SJCRH30 (cell line): ENCODE results near the gene RBM34. TPM values are rescaled to one million over a fixed set of nuclear protein-coding genes. Genes with fewer than 3 reads are reported as not detected.

Experiments used
- DNase-seq, 2 experiments: peaks; one replicate each; pipeline ENCODE4 v3.0.0-alpha.2; 2015 to 2020
- H3K27ac ChIP-seq: fragments of 250-450 bp; sonication (Bioruptor Pico); 2 replicates; pipeline ENCODE4 v1.5.1; 2020; ENCODE audit warnings: mild to moderate bottlenecking, moderate library complexity
- H3K27me3 ChIP-seq: fragments of 250-450 bp; sonication (Bioruptor Pico); 2 replicates; pipeline ENCODE4 v1.5.1; 2020; ENCODE audit warnings: mild to moderate bottlenecking, moderate library complexity
- H3K36me3 ChIP-seq: fragments of 250-450 bp; sonication (Bioruptor Pico); 2 replicates; pipeline ENCODE4 v1.5.1; 2020; ENCODE audit warnings: mild to moderate bottlenecking, moderate library complexity
- H3K4me1 ChIP-seq: fragments of 250-450 bp; sonication (Bioruptor Pico); 2 replicates; pipeline ENCODE4 v1.5.1; 2020; ENCODE audit warnings: mild to moderate bottlenecking, moderate library complexity
- H3K4me3 ChIP-seq: fragments of 250-450 bp; sonication (Bioruptor Pico); 2 replicates; pipeline ENCODE4 v1.5.1; 2020; ENCODE audit warnings: mild to moderate bottlenecking, moderate library complexity
- H3K9me3 ChIP-seq: fragments of 250-450 bp; sonication (Bioruptor Pico); replicated peaks from 2 replicates; pipeline ENCODE4 v1.5.1; 2020; ENCODE audit warnings: mild to moderate bottlenecking, moderate library complexity
- total RNA-seq: library from RNA; depleted of rRNA; stranded (reverse); fragments of >200 nt; shearing (Covaris generic); gene quantifications from 2 replicates; pipeline ENCODE4 v1.2.3, GENCODE V29; 2014

RBM34 gene
- total RNA-seq, 1 experiment from 2014 or later = 72.7 TPM

DNA sequence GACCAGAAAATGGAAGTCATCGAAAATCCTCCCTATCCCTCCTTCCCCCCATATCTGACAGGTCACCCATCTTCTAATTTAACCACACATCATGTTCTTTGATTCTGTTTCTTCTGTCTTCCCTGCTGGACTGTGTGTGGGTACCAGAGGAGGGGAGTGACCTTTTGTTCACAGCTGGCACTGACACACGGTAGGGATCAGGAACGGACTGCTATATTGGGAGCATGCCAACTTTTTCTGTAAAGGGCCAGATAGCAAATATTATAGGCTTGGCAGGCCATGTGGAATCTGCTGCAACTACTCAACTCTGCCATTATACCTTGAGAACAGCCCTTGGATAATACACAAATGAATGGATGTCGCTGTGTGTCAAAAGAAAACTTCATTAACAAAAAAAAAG lies 24.9 kb downstream of the RBM34 start:
- Histone ChIP-seq H3K9me3 (no peaks in the 10 kb centered on the region), H3K27me3 (no peaks in the 10 kb centered on the region), H3K4me3 (no peak overlapping the region), H3K27ac (no peak overlapping the region), H3K36me3 (peaks cover 38% of the 10 kb centered on the region), H3K4me1 (no peaks in the 10 kb centered on the region)
- peak in 1 of 2 experiments; percentile 19 for DNase-seq

DNA sequence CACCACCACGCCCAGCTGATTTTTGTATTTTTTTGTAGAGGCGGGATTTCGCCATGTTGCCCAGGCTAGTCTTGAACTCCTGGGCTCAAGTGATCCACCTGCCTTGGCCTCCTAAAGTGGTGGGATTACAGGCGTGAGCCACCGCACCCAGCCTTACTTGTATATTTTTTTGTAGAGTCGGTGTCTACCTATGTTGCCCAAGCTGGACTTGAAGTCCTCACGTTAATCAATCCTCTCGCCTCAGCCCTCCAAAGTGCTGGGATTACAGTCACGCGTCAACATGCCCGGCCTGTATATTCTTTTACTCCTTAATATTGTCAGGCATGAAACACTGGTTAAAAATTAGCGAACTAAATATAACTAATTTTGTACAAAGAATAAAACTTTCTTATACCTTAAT lies 26.9 kb downstream of the RBM34 start:
- H3K4me1 ChIP-seq = no peaks in the 10 kb centered on the region
- no peaks in the 10 kb centered on the region for H3K9me3 ChIP-seq
- no peak overlapping the region for H3K27ac ChIP-seq
- no peak for DNase-seq
- H3K36me3 ChIP-seq = peaks cover 38% of the 10 kb centered on the region
- no peak overlapping the region for H3K4me3 ChIP-seq
- H3K27me3 ChIP-seq = no peaks in the 10 kb centered on the region

DNA sequence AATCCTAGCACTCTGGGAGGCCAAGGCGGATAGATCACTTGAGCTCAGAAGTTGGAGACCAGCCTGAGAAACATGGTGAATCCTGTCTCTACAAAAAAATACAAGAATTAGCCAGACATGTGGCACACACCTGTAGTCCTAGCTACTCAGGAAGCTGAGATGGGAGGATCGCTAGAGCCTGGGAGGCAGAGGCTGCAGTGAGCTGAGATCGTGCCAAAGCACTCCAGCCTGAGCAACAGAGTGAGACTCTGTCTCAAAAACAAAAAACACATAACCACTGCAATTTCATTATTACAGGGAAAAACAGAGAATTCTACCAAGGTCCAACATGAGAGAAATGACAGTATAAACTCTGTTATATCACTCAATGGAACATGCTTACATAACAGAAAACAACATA lies 28.0 kb downstream of the RBM34 start:
- no peaks in the 10 kb centered on the region for H3K9me3 ChIP-seq
- no peak overlapping the region for H3K27ac ChIP-seq
- no peaks in the 10 kb centered on the region for H3K27me3 ChIP-seq
- H3K4me1 ChIP-seq = no peaks in the 10 kb centered on the region
- no peak for DNase-seq
- peaks cover 38% of the 10 kb centered on the region for H3K36me3 ChIP-seq
- no peak overlapping the region for H3K4me3 ChIP-seq

DNA sequence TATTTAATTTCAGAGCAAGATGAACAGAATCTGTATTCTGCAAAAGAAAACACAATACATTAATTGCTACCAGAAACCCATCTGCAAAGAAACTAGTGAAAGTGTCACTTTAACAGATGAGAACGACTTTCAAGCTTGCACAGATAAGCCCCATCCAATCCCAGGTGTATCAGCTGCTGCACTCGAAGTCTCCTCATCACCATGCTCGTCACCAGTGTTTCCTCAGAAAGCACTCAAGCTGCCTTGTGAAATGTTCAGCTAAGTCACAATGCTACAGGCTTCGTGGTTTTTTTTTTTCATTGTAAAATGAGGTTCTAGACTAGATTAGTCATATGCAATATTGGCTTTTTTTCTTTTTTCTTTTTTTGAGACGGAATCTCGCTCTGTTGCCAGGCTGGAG lies 29.1 kb downstream of the RBM34 start:
- H3K9me3 ChIP-seq = no peaks in the 10 kb centered on the region
- DNase-seq = no peak
- no peak overlapping the region for H3K4me3 ChIP-seq
- no peaks in the 10 kb centered on the region for H3K4me1 ChIP-seq
- no peak overlapping the region for H3K27ac ChIP-seq
- no peaks in the 10 kb centered on the region for H3K27me3 ChIP-seq
- H3K36me3 ChIP-seq = peaks cover 35% of the 10 kb centered on the region

- Histone ChIP-seq H3K27ac (no peak overlapping the region), H3K4me1 (no peaks in the 10 kb centered on the region), H3K9me3 (no peaks in the 10 kb centered on the region), H3K36me3 (peaks cover 34% of the 10 kb centered on the region), H3K4me3 (no peak overlapping the region), H3K27me3 (no peaks in the 10 kb centered on the region)
- DNase-seq = no peak
Measured at GRCh38 chr1:235130766-235131270, 30.2 kb downstream of the RBM34 start.

- no peak overlapping the region for H3K4me3 ChIP-seq
- no peak overlapping the region for H3K27ac ChIP-seq
- H3K36me3 ChIP-seq = peaks cover 32% of the 10 kb centered on the region
- DNase-seq = no peak
- no peaks in the 10 kb centered on the region for H3K27me3 ChIP-seq
- no peaks in the 10 kb centered on the region for H3K4me1 ChIP-seq
- H3K9me3 ChIP-seq = no peaks in the 10 kb centered on the region
Measured at GRCh38 chr1:235129774-235130570, 31.1 kb downstream of the RBM34 start.

GRCh38 chr1:235128456-235129328 lies 32.4 kb downstream of the RBM34 start, which contains the start of gene TOMM20:
Gene TOMM20 (minus strand): TSS chr1:235128837. CDS start chr1:235128715, 122 bp downstream.
- H3K27me3 ChIP-seq = no peaks in the 10 kb centered on the region
- H3K4me1 ChIP-seq = no peaks in the 10 kb centered on the region
- peak within 1 kb of the TSS; percentile 87 for H3K27ac ChIP-seq
- peaks cover 35% of the 10 kb centered on the region for H3K36me3 ChIP-seq
- H3K9me3 ChIP-seq = no peaks in the 10 kb centered on the region
- peak; percentile 97 to 99 for DNase-seq
- peak within 1 kb of the TSS; percentile 87 for H3K4me3 ChIP-seq

DNA sequence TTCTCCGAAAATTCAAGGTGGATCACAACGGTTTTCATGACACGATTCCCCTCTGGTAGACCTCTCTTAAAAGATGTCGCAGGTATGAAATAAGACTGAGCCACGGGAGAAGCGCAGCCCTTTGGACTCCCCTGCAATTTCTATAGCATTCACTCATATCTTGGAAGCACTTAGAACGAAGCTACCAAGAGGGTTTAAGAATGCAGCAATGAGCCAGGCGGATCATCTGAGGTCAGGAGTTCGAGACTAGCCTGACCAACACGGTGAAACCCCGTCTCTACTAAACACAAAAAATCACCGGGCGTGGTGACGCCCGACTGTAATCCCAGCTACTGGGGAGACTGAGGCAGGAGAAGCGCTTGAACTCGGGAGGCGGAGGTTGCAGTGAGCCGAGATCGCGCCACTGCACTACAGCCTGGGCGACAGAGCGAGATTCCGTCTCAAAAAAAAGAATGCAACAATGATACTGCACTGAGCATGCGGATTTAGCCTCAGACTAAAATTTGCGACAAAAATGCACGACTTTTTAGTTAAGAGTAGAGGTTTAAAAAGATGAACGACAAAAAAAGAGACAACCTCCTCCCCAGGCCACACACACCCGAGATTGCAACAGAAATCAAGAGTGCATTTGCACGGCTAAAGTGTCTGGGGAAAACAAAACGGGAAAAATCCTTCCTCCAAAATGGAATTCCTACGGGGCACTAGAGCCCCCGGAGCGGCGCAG lies 33.2 kb downstream of the RBM34 start:
- H3K36me3 ChIP-seq = peaks cover 40% of the 10 kb centered on the region
- H3K4me3 ChIP-seq = peak overlapping the region; percentile 87
- H3K9me3 ChIP-seq = no peaks in the 10 kb centered on the region
- H3K27ac ChIP-seq = peak overlapping the region; percentile 87
- DNase-seq = peak in 1 of 2 experiments; percentile 22
- no peaks in the 10 kb centered on the region for H3K4me1 ChIP-seq
- H3K27me3 ChIP-seq = no peaks in the 10 kb centered on the region

- Histone ChIP-seq H3K36me3 (peaks cover 41% of the 10 kb centered on the region), H3K27ac (peak overlapping the region; percentile 87; the same call in 1 of the 2 replicates), H3K27me3 (no peaks in the 10 kb centered on the region), H3K4me3 (peak overlapping the region; percentile 87), H3K9me3 (no peaks in the 10 kb centered on the region), H3K4me1 (no peaks in the 10 kb centered on the region)
- DNase-seq = peak in 1 of 2 experiments; percentile 26
Measured at GRCh38 chr1:235127203-235127602, 33.8 kb downstream of the RBM34 start.

- Histone ChIP-seq H3K36me3 (peaks cover 55% of the 10 kb centered on the region), H3K9me3 (no peaks in the 10 kb centered on the region), H3K4me1 (no peaks in the 10 kb centered on the region), H3K27ac (no peak overlapping the region), H3K4me3 (no peak overlapping the region), H3K27me3 (no peaks in the 10 kb centered on the region)
- no peak for DNase-seq
Measured at GRCh38 chr1:235124665-235125064, 36.4 kb downstream of the RBM34 start.

GRCh38 chr1:235124111-235124510 lies 36.9 kb downstream of the RBM34 start:
- no peaks in the 10 kb centered on the region for H3K4me1 ChIP-seq
- no peak for DNase-seq

GRCh38 chr1:235122348-235122747 lies 38.7 kb downstream of the RBM34 start:
- Histone ChIP-seq H3K4me1 (no peaks in the 10 kb centered on the region), H3K9me3 (no peaks in the 10 kb centered on the region), H3K36me3 (peaks cover 77% of the 10 kb centered on the region), H3K27ac (no peak overlapping the region), H3K27me3 (no peaks in the 10 kb centered on the region), H3K4me3 (no peak overlapping the region)
- no peak for DNase-seq

More at GRCh38 chr1:235124111-235124510, 36.9 kb downstream of the RBM34 start:
- Histone ChIP-seq H3K27me3 (no peaks in the 10 kb centered on the region), H3K27ac (no peak overlapping the region), H3K9me3 (no peaks in the 10 kb centered on the region), H3K4me3 (no peak overlapping the region), H3K36me3 (peaks cover 60% of the 10 kb centered on the region)

DNA sequence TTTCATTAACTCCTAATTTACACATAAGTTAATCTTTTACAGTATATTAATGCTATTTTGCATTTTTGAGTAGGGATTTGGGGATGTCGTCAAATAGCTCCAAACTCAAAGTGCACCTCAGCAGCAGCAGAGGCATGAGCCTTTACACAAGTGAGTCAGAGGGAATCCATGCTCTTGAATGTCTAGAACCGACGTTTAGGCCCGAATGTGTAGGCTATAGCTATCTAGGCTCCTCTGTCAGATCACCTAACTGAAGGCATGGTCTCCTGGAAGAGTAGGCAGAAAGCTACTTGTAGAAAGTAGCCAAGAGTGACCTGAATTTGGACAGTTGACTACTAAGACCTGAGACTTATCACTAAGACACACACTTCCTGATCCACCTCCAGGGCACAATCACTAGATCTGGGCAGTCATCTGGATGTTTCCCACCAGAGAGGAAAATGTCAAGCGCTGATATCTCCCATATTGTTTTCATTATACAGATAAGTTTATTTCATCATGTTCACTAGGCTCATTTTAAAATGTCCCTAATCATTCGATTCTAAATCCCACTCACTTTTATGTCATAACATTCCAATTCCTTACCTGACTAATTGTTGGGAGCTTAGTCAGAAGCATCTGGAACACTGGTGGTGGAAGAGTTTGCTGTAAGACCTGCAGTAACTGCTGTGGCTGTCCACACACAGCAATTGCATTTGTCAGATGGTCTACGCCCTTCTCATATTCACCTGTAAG lies 47.7 kb downstream of the RBM34 start:
- Histone ChIP-seq H3K36me3 (peaks cover 88% of the 10 kb centered on the region), H3K9me3 (no peaks in the 10 kb centered on the region), H3K27me3 (no peaks in the 10 kb centered on the region), H3K4me3 (no peak overlapping the region), H3K4me1 (no peaks in the 10 kb centered on the region), H3K27ac (no peak overlapping the region)
- no peak for DNase-seq
